Chondrocyte (in vitro differentiated cells): ENCODE measurements around the gene SERPINB1. TPM values are rescaled to one million over a fixed set of nuclear protein-coding genes. Genes with fewer than 3 reads are reported as not detected.
"Not testable (repeated sequence)": the region's sequence is repeated elsewhere in the genome, so short reads cannot be mapped to it uniquely, and the experiment has no call there.

ENCODE experiments used
- DNase-seq: peaks from one replicate; pipeline ENCODE4 v3.0.0; 2021; ENCODE audit warnings: mixed read lengths, low spot score
- H3K27ac Mint-ChIP-seq: one replicate; pipeline ENCODE4 v1.8.0; 2021; ENCODE audit warnings: mild to moderate bottlenecking, moderate library complexity, mixed read lengths; ENCODE audit not compliant: unreplicated experiment
- H3K27me3 Mint-ChIP-seq: 2 replicates; pipeline ENCODE4 v1.8.0; 2021; ENCODE audit warnings: low read depth, mixed read lengths
- H3K36me3 Mint-ChIP-seq: 2 replicates; pipeline ENCODE4 v1.8.0; 2021; ENCODE audit warnings: low read depth, mixed read lengths
- H3K4me1 Mint-ChIP-seq: 2 replicates; pipeline ENCODE4 v1.8.0; 2021; ENCODE audit warnings: low read depth, mild to moderate bottlenecking, mixed read lengths
- H3K4me3 Mint-ChIP-seq: one replicate; pipeline ENCODE4 v1.8.0; 2021; ENCODE audit warnings: mild to moderate bottlenecking, moderate library complexity, mixed read lengths; ENCODE audit not compliant: unreplicated experiment
- H3K9me3 Mint-ChIP-seq: 2 replicates; pipeline ENCODE4 v1.8.0; 2021; ENCODE audit warnings: low read depth, mixed read lengths
- total RNA-seq: library from RNA; stranded (reverse); gene quantifications from 3 replicates; pipeline ENCODE4 v1.2.1, GENCODE V29; 2021
- TF ChIP-seq, protein P1 (sequence below): fragments of 200-600 bp; sonication (generic); IDR thresholded peaks from 2 replicates; pipeline ENCODE4 v1.5.0; 2021; ENCODE audit warnings: antibody characterized with exemption, mild to moderate bottlenecking, moderate library complexity

The SERPINB1 gene
- total RNA-seq, 1 donor from 2014 or later: 9.1 TPM

DNA sequence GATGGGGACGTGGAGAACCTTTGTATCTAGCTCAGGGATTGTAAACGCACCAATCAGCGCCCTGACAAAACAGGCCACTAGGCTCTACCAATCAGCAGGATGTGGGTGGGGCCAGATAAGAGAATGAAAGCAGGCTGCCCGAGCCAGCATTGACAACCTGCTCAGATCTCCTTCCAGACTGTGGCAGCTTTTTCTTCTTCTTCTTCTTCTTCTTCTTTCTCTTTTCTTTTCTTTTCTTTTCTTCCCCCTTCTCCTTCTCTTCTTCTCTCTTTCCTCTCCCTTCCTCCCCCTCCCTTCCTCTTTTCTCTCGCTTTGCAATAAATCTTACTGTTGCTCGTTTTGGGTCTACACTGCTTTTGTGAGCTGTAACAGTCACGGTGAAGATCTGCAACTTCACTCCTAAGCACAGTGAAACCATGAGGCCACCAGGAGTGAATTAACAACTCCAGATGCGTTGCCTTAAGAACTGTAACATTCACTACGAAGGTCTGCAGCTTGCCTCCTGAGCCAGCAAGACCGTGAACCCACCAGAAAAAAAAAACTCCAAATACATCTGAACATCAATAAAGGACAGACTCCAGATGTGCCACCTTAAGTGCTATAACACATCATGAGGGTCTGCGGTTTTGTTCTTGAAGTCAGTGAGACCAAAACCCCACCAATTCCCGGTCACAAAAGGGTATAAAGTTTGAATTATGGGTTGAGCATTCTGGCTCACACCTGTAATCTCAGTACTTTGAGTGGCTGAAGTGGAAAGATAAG lies 19.6 kb upstream of the SERPINB1 start:
- H3K27ac Mint-ChIP-seq: no peak overlapping the region

DNA sequence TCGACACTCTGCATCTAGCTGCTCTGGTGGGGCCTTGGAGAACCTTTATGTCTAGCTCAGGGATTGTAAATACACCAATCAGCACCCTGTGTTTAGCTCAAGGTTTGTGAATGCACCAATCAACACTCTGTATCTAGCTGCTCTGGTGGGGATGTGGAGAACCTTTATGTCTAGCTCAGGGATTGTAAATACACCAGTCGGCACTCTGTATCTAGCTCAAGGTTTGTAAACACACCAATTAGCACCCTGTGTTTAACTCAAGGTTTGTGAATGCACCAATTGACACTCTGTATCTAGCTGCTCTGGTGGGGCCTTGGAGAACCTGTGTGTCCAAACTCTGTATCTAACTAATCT lies 19.0 kb upstream of the SERPINB1 start:
- H3K4me3 Mint-ChIP-seq, H3K27me3 Mint-ChIP-seq: not testable (repeated sequence)

More for the DNA sequence above, 19.6 kb upstream of the SERPINB1 start:
- no peak for DNase-seq
- TF ChIP-seq, protein P1, sequence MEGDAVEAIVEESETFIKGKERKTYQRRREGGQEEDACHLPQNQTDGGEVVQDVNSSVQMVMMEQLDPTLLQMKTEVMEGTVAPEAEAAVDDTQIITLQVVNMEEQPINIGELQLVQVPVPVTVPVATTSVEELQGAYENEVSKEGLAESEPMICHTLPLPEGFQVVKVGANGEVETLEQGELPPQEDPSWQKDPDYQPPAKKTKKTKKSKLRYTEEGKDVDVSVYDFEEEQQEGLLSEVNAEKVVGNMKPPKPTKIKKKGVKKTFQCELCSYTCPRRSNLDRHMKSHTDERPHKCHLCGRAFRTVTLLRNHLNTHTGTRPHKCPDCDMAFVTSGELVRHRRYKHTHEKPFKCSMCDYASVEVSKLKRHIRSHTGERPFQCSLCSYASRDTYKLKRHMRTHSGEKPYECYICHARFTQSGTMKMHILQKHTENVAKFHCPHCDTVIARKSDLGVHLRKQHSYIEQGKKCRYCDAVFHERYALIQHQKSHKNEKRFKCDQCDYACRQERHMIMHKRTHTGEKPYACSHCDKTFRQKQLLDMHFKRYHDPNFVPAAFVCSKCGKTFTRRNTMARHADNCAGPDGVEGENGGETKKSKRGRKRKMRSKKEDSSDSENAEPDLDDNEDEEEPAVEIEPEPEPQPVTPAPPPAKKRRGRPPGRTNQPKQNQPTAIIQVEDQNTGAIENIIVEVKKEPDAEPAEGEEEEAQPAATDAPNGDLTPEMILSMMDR: no peak
- Mint-ChIP-seq H3K4me3 (no peak overlapping the region), H3K27me3 (no peaks in the 10 kb centered on the region), H3K4me1 (peaks cover 31% of the 10 kb centered on the region), H3K36me3 (no peaks in the 10 kb centered on the region), H3K9me3 (no peaks in the 10 kb centered on the region)

DNA sequence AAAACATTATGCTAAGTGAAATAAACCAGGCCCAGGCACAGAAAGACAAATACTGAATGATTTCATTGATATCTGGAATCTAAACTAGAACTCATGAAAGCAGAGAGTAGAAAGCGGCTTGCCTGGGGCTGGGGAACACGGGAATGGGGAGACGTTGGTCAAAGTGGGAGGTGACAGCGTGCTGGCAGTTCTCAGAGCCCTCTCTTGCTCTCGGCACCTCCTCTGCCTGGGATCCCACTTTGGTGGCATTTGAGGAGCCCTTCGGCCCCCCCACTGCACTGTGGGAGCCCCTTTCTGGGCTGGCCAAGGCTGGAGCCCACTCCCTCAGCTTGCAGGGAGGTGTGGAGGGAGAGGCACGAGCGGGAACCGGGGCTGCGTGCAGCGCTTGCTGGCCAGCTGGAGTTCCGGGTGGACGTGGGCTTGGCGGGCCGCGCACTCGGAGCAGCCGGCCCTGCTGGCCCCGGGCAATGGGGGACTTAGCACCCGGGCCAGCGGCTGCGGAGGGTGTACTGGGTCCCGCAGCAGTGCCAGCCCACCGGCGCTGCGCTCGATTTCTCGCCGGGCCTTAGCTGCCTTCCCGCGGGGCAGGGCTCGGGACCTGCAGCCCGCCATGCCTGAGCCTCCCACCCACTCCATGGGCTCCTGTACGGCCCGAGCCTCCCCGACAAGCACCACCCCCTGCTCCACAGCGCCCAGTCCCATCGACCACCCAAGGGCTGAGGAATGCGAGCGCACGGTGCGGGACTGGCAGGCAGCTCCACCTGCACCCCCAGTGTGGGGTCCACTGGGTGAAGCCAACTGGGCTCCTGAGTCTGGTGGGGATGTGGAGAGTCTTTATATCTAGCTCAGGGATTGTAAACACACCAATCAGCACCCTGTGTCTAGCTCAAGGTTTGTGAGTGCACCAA lies 18.4 kb upstream of the SERPINB1 start:
- H3K4me1 Mint-ChIP-seq: peaks cover 23% of the 10 kb centered on the region
- not testable (repeated sequence) for H3K36me3 Mint-ChIP-seq, DNase-seq, H3K9me3 Mint-ChIP-seq, H3K4me3 Mint-ChIP-seq, H3K27ac Mint-ChIP-seq, H3K27me3 Mint-ChIP-seq

More for the DNA sequence above, 19.0 kb upstream of the SERPINB1 start:
- peaks cover 25% of the 10 kb centered on the region for H3K4me1 Mint-ChIP-seq
- DNase-seq, H3K36me3 Mint-ChIP-seq, H3K9me3 Mint-ChIP-seq, H3K27ac Mint-ChIP-seq: not testable (repeated sequence)

DNA sequence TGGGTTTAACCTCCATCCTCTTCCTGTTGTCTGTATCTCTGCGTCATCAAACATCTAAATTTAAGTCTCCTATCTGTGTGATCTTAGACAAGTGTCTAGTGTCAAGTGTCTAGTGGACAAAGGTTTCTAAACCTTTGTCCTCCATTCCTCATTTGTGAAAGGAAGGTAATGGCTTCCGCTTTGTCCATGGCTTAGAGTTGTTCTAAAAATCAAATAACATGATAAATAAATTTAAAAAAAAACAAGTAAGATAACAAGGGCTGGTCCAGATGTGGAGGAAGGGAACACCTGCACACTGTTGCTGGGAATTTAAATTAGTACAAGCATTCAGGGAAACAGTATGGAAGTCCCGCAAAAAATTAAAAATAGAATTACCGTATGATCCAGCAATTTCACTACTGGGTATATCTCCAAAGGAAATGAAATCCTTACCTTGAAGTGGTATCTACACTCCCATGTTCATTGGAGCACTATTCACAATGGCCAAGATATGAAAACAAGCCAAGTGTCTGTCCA lies 17.6 kb upstream of the SERPINB1 start:
- Mint-ChIP-seq H3K27me3 (no peaks in the 10 kb centered on the region), H3K4me1 (peaks cover 31% of the 10 kb centered on the region), H3K9me3 (no peaks in the 10 kb centered on the region), H3K36me3 (no peaks in the 10 kb centered on the region), H3K27ac (no peak overlapping the region), H3K4me3 (no peak overlapping the region)
- DNase-seq: no peak
- TF ChIP-seq, protein P1: no peak

DNA sequence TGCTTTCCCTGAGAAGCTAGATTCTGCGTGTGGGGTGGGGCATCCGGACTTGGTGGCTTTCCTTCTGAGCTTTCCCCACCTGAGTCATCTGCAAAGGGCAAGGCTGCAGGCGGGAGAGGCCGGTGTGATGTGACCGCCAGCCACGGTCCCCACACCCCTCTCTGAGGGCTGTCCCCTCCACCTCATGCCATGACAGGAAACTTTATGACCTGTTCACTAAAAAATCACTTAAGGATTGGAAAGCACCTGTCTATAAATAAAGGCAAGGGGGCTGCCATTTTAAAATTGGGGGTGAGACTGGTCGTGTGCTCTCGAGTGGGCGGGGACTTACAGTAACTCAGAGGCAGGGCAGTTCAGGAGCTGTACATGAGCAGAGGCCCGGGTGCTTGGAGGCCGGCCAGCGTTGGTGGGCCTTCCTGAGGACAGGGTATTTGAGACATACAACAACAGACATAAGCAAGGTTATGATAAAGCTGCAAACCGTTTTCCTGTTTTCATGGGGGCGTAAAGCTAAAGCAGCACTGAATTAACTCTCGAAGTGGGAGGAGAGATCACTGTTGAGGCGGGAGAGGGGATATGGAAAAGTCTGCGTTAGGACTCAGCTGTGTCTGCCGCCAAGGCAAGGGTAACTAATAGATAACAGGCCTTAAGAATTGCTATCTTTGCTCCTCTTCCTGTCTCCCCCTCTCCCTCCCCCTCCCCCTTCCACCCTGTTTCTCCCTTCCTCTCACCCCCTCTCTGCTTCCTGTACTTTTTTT lies 16.1 kb upstream of the SERPINB1 start:
- Mint-ChIP-seq H3K27ac (peak overlapping the region; percentile 49), H3K4me1 (peaks cover 40% of the 10 kb centered on the region)
- TF ChIP-seq, protein P1: no peak

More for the DNA sequence above, 16.1 kb upstream of the SERPINB1 start:
- no peak for DNase-seq
- Mint-ChIP-seq H3K4me3 (no peak overlapping the region), H3K27me3 (no peaks in the 10 kb centered on the region), H3K9me3 (no peaks in the 10 kb centered on the region), H3K36me3 (no peaks in the 10 kb centered on the region)
